ENCODE results near the gene PCSK5.

Gene PCSK5

GRCh38 chr9:76227156-76227555 is 336.7 kb downstream of the PCSK5 start:
- H3K4me1 ChIP-seq (ENCODE audit: insufficient read depth, low read length) = no peaks in the 10 kb centered on the region
- no peaks in the 10 kb centered on the region for H3K36me3 ChIP-seq (ENCODE audit: insufficient read depth, low read length)
- H3K27me3 ChIP-seq (ENCODE audit: control insufficient read depth in 1 of 2, insufficient read depth in 2 of 2, low read length in 2 of 2) = no peaks in the 10 kb centered on the region
- H3K4me3 ChIP-seq (ENCODE audit: low read depth in 1 of 2, low read length in 2 of 2) = no peak overlapping the region
- no peaks in the 10 kb centered on the region for H3K9me3 ChIP-seq (ENCODE audit: low read length)
- H3K9ac ChIP-seq (ENCODE audit: low read length) = no peak overlapping the region
- no peak overlapping the region for H3K27ac ChIP-seq (ENCODE audit: low read depth, low read length)

- no peak overlapping the region for H3K27ac ChIP-seq (ENCODE audit: low read depth, low read length)
- H3K9ac ChIP-seq (ENCODE audit: low read length) = no peak overlapping the region
- no peaks in the 10 kb centered on the region for H3K9me3 ChIP-seq (ENCODE audit: low read length)
- H3K4me3 ChIP-seq (ENCODE audit: low read depth in 1 of 2, low read length in 2 of 2) = no peak overlapping the region
- H3K36me3 ChIP-seq (ENCODE audit: insufficient read depth, low read length) = no peaks in the 10 kb centered on the region
- H3K27me3 ChIP-seq (ENCODE audit: control insufficient read depth in 1 of 2, insufficient read depth in 2 of 2, low read length in 2 of 2) = no peaks in the 10 kb centered on the region
- no peaks in the 10 kb centered on the region for H3K4me1 ChIP-seq (ENCODE audit: insufficient read depth, low read length)
Observed at GRCh38 chr9:76231001-76231400, 340.5 kb downstream of the PCSK5 start.

GRCh38 chr9:76232861-76233489 is 342.5 kb downstream of the PCSK5 start:
- Histone ChIP-seq H3K4me3 (ENCODE audit: low read depth in 1 of 2, low read length in 2 of 2) (no peak overlapping the region), H3K36me3 (ENCODE audit: insufficient read depth, low read length) (no peaks in the 10 kb centered on the region), H3K9ac (ENCODE audit: low read length) (no peak overlapping the region), H3K27ac (ENCODE audit: low read depth, low read length) (no peak overlapping the region), H3K27me3 (ENCODE audit: control insufficient read depth in 1 of 2, insufficient read depth in 2 of 2, low read length in 2 of 2) (no peaks in the 10 kb centered on the region), H3K4me1 (ENCODE audit: insufficient read depth, low read length) (no peaks in the 10 kb centered on the region), H3K9me3 (ENCODE audit: low read length) (no peaks in the 10 kb centered on the region)

GRCh38 chr9:76240578-76240977 is 350.1 kb downstream of the PCSK5 start:
- Histone ChIP-seq H3K9me3 (ENCODE audit: low read length) (no peaks in the 10 kb centered on the region), H3K4me1 (ENCODE audit: insufficient read depth, low read length) (no peaks in the 10 kb centered on the region), H3K9ac (ENCODE audit: low read length) (no peak overlapping the region), H3K36me3 (ENCODE audit: insufficient read depth, low read length) (no peaks in the 10 kb centered on the region), H3K27me3 (ENCODE audit: control insufficient read depth in 1 of 2, insufficient read depth in 2 of 2, low read length in 2 of 2) (no peaks in the 10 kb centered on the region), H3K4me3 (ENCODE audit: low read depth in 1 of 2, low read length in 2 of 2) (no peak overlapping the region), H3K27ac (ENCODE audit: low read depth, low read length) (no peak overlapping the region)

- H3K9me3 ChIP-seq (ENCODE audit: low read length) = no peaks in the 10 kb centered on the region
- H3K36me3 ChIP-seq (ENCODE audit: insufficient read depth, low read length) = no peaks in the 10 kb centered on the region
- H3K9ac ChIP-seq (ENCODE audit: low read length) = no peak overlapping the region
- H3K27me3 ChIP-seq (ENCODE audit: control insufficient read depth in 1 of 2, insufficient read depth in 2 of 2, low read length in 2 of 2) = no peaks in the 10 kb centered on the region
- no peaks in the 10 kb centered on the region for H3K4me1 ChIP-seq (ENCODE audit: insufficient read depth, low read length)
- no peak overlapping the region for H3K4me3 ChIP-seq (ENCODE audit: low read depth in 1 of 2, low read length in 2 of 2)
- no peak overlapping the region for H3K27ac ChIP-seq (ENCODE audit: low read depth, low read length)
Observed at GRCh38 chr9:76245518-76245917, 355.0 kb downstream of the PCSK5 start.

DNA sequence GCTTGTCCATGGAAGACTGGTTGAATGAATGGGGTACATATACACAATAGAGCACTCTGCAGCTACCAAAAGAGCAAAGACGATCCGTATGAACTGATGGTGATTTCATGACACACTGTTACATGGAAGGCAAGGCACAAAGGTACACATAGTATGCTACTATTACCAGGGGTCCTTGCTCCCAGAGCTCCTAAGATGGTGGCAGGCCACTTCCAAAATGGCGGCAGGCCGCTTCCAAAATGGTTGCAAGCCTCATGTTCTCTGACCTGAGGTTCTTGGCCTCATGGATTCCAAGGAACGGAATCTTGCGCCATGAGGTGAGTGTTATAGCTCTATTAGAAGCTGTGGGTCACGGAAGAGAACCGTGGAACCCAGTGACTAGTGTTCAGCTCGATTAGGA is 356.2 kb downstream of the PCSK5 start:
- Histone ChIP-seq H3K4me1 (ENCODE audit: insufficient read depth, low read length) (no peaks in the 10 kb centered on the region), H3K9ac (ENCODE audit: low read length) (no peak overlapping the region), H3K27me3 (ENCODE audit: control insufficient read depth in 1 of 2, insufficient read depth in 2 of 2, low read length in 2 of 2) (no peaks in the 10 kb centered on the region), H3K27ac (ENCODE audit: low read depth, low read length) (no peak overlapping the region), H3K4me3 (ENCODE audit: low read depth in 1 of 2, low read length in 2 of 2) (no peak overlapping the region), H3K36me3 (ENCODE audit: insufficient read depth, low read length) (no peaks in the 10 kb centered on the region), H3K9me3 (ENCODE audit: low read length) (no peaks in the 10 kb centered on the region)

DNA sequence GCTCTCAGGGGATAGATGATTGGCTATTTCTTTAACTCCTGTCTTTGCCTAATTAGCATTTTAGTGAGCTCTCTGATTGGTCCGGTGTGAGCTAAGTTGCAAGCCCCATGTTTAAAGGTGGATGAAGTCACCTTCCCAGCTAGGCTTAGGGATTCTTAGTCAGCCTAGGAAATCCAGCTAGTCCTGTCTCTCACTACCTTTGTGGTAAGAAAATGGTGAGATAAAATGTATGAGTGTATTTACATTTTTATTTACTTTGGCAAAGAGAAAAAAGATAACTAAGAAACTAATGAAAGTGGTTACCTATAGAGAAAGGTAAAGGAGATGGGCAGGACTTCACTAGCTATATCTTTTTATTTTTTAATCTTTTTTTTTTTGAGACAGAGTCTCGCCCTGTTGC is 357.0 kb downstream of the PCSK5 start:
- H3K4me3 ChIP-seq (ENCODE audit: low read depth in 1 of 2, low read length in 2 of 2) = no peak overlapping the region
- no peaks in the 10 kb centered on the region for H3K9me3 ChIP-seq (ENCODE audit: low read length)
- H3K36me3 ChIP-seq (ENCODE audit: insufficient read depth, low read length) = no peaks in the 10 kb centered on the region
- H3K4me1 ChIP-seq (ENCODE audit: insufficient read depth, low read length) = no peaks in the 10 kb centered on the region
- H3K27me3 ChIP-seq (ENCODE audit: control insufficient read depth in 1 of 2, insufficient read depth in 2 of 2, low read length in 2 of 2) = no peaks in the 10 kb centered on the region
- H3K27ac ChIP-seq (ENCODE audit: low read depth, low read length) = no peak overlapping the region
- no peak overlapping the region for H3K9ac ChIP-seq (ENCODE audit: low read length)

GRCh38 chr9:76249309-76249708 is 358.8 kb downstream of the PCSK5 start:
- Histone ChIP-seq H3K27ac (ENCODE audit: low read depth, low read length) (no peak overlapping the region), H3K27me3 (ENCODE audit: control insufficient read depth in 1 of 2, insufficient read depth in 2 of 2, low read length in 2 of 2) (no peaks in the 10 kb centered on the region), H3K36me3 (ENCODE audit: insufficient read depth, low read length) (no peaks in the 10 kb centered on the region), H3K4me1 (ENCODE audit: insufficient read depth, low read length) (no peaks in the 10 kb centered on the region), H3K9ac (ENCODE audit: low read length) (no peak overlapping the region), H3K9me3 (ENCODE audit: low read length) (no peaks in the 10 kb centered on the region), H3K4me3 (ENCODE audit: low read depth in 1 of 2, low read length in 2 of 2) (no peak overlapping the region)

DNA sequence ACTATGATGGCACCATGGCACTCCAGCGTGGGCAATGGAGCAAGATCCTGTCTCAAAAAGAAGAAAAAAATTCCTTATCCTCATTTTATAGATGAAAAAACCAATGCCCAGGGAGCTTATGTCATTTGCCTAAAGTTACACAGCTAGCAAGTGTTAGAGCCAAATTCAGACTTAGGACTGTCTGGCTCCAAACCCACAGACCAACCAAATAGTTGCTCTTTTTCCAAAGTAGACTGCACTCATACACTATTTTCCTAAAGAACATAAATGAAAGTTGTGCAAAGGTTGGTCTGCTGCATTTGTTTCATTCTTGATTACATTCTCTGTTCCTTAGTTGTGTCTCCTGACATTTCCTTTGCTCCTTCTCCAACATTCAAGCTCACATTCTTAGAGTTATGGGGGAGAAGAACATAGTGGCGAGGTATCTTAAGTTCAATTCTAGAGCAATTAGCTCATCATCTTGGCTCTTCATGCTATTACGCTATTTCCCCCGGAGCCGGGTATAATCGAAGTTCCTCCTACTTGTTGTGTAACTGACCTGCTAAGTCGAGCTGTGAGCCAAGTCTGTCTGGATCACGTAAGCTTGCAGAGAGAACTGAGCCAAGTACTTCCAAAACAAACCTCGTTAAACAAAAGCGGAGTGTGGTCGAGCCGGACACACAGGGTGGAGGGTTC is 365.4 kb downstream of the PCSK5 start:
- Histone ChIP-seq H3K4me3 (ENCODE audit: low read depth in 1 of 2, low read length in 2 of 2) (peak overlapping the region in 1 of 2 donors; percentile 51), H3K4me1 (ENCODE audit: insufficient read depth, low read length) (peaks cover 5% of the 10 kb centered on the region), H3K36me3 (ENCODE audit: insufficient read depth, low read length) (no peaks in the 10 kb centered on the region), H3K9ac (ENCODE audit: low read length) (no peak overlapping the region), H3K27me3 (ENCODE audit: control insufficient read depth in 1 of 2, insufficient read depth in 2 of 2, low read length in 2 of 2) (no peaks in the 10 kb centered on the region), H3K9me3 (ENCODE audit: low read length) (no peaks in the 10 kb centered on the region), H3K27ac (ENCODE audit: low read depth, low read length) (peak overlapping the region; percentile 6)

GRCh38 chr9:76257311-76257710 is 366.8 kb downstream of the PCSK5 start:
- no peaks in the 10 kb centered on the region for H3K9me3 ChIP-seq (ENCODE audit: low read length)
- no peaks in the 10 kb centered on the region for H3K27me3 ChIP-seq (ENCODE audit: control insufficient read depth in 1 of 2, insufficient read depth in 2 of 2, low read length in 2 of 2)
- H3K36me3 ChIP-seq (ENCODE audit: insufficient read depth, low read length) = no peaks in the 10 kb centered on the region
- H3K9ac ChIP-seq (ENCODE audit: low read length) = no peak overlapping the region
- no peak overlapping the region for H3K4me3 ChIP-seq (ENCODE audit: low read depth in 1 of 2, low read length in 2 of 2)
- H3K27ac ChIP-seq (ENCODE audit: low read depth, low read length) = peak overlapping the region; percentile 28
- H3K4me1 ChIP-seq (ENCODE audit: insufficient read depth, low read length) = peaks cover 5% of the 10 kb centered on the region

DNA sequence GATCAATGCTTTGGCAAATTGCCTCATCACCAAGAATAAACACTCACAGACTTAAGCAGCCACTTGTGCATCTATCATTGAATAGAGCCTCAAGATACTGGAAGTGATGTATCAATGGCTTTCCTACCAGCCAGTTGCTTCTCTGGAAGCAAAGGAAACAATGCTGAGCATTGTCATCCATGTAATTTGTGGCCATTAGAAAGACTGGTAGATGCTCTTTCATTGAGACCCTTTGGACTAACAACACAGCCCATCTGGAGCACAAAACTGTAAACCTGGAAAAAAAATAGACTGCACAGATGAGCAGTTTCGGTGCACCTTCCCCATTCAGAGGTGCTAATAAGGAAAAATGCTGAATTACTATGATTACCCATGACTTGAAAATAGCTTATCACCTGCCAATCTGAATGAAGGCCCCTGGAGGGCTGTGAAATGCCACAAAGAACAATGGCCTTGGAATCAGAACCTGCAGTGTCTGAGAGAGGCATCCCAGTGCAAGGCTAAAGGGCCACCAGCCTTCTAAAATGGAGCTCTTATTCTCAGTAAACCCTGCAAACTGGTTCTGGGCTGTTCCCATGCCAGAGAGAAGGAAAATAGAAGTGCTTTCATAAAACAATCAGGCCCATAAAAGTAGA is 376.3 kb downstream of the PCSK5 start:
- Histone ChIP-seq H3K27ac (ENCODE audit: low read depth, low read length) (no peak overlapping the region), H3K27me3 (ENCODE audit: control insufficient read depth in 1 of 2, insufficient read depth in 2 of 2, low read length in 2 of 2) (no peaks in the 10 kb centered on the region), H3K9ac (ENCODE audit: low read length) (no peak overlapping the region), H3K36me3 (ENCODE audit: insufficient read depth, low read length) (no peaks in the 10 kb centered on the region), H3K9me3 (ENCODE audit: low read length) (no peaks in the 10 kb centered on the region), H3K4me1 (ENCODE audit: insufficient read depth, low read length) (peaks cover 4% of the 10 kb centered on the region), H3K4me3 (ENCODE audit: low read depth in 1 of 2, low read length in 2 of 2) (no peak overlapping the region)

- Histone ChIP-seq H3K27ac (ENCODE audit: low read depth, low read length) (no peak overlapping the region), H3K36me3 (ENCODE audit: insufficient read depth, low read length) (no peaks in the 10 kb centered on the region), H3K4me3 (ENCODE audit: low read depth in 1 of 2, low read length in 2 of 2) (no peak overlapping the region), H3K4me1 (ENCODE audit: insufficient read depth, low read length) (peaks cover 4% of the 10 kb centered on the region), H3K27me3 (ENCODE audit: control insufficient read depth in 1 of 2, insufficient read depth in 2 of 2, low read length in 2 of 2) (no peaks in the 10 kb centered on the region), H3K9ac (ENCODE audit: low read length) (no peak overlapping the region), H3K9me3 (ENCODE audit: low read length) (no peaks in the 10 kb centered on the region)
Observed at GRCh38 chr9:76267284-76267652, 376.8 kb downstream of the PCSK5 start.
